MM.1S (cell line): ENCODE results near the gene FABP6.

ENCODE experiments used
- EZH2 ChIP-seq: fragments of 300-600 bp; sonication (generic); optimal IDR thresholded peaks from 2 replicates; pipeline ENCODE3; 2017; ENCODE audit warnings: low read depth, mild to moderate bottlenecking, antibody characterized with exemption, low read length, mixed read lengths
- EZH2phosphoT487 ChIP-seq: fragments of 300-600 bp; sonication (generic); IDR thresholded peaks from 2 replicates; pipeline ENCODE4 v1.6.1; 2018; ENCODE audit warnings: antibody characterized with exemption, low read length
- TF ChIP-seq, protein P1 (sequence below): fragments of 300-600 bp; sonication (generic); IDR thresholded peaks from 2 replicates; pipeline ENCODE4 v1.5.1; 2016; ENCODE audit warnings: antibody characterized with exemption, low read length, mixed read lengths

DNA sequence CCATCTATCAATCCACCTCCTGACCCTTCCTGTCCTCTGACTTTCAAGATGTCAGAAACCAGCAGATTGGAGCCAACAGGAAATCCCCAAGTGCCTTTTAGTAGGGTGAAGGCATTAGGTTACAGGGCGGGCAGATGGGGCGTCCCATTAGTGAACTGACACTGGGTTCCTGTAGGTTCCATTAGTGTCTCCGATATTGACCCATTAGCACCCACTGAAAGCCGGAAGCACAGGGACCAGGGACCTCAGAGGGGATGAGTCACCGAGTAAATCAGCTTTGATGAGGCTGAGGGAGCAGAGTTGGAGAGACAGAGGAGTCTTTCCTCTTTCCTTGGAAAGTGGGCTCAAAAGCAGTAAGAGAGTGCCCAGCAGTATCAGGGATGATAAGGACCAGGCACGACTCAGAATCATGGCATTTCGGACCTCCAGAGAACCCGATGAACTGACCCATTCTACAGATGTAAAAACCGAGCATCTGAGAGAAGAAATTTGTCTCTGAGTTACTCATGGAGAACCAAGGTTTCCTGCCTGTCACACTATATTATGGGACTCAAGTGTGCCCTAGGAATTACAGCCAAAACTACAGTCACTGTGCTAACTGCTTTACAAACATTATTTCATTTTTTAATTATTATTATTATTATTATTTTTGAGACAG lies 47.2 kb upstream of the FABP6 start:
- TF ChIP-seq, protein P1, sequence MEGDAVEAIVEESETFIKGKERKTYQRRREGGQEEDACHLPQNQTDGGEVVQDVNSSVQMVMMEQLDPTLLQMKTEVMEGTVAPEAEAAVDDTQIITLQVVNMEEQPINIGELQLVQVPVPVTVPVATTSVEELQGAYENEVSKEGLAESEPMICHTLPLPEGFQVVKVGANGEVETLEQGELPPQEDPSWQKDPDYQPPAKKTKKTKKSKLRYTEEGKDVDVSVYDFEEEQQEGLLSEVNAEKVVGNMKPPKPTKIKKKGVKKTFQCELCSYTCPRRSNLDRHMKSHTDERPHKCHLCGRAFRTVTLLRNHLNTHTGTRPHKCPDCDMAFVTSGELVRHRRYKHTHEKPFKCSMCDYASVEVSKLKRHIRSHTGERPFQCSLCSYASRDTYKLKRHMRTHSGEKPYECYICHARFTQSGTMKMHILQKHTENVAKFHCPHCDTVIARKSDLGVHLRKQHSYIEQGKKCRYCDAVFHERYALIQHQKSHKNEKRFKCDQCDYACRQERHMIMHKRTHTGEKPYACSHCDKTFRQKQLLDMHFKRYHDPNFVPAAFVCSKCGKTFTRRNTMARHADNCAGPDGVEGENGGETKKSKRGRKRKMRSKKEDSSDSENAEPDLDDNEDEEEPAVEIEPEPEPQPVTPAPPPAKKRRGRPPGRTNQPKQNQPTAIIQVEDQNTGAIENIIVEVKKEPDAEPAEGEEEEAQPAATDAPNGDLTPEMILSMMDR = no peak
- TF ChIP-seq EZH2 (no peak), EZH2phosphoT487 (no peak)
